GM19240 (cell line): ENCODE data around the gene TMEM174.

Experiments
- DNase-seq: peaks from one replicate; pipeline ENCODE4 v3.0.0; 2011; ENCODE audit warnings: low spot score; ENCODE audit not compliant: insufficient read length

Gene TMEM174

DNA sequence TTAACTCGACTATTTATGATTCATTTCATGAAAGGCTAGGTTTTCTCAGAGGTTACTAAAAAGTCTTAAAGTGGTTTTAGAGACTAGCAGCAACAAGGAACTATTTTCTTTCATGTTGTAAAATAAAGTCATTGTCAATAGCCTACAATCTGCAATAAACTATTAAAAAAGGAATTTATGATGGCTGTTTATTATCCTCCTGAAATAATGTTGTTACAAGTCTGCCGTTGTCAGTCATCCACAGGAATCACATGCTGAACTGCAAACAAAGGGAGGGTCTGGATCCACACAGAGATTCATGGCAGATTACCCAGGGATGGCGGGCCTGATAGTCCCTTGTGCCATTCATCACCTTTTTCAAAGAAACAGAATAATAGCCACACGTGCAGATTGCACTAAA, 49.2 kb downstream of the TMEM174 start:
- no peak for DNase-seq
